Mesendoderm (in vitro differentiated cells): ENCODE results near the gene DCXR.
A peak's percentile ranks its signal among the peaks of the same experiment; 100 is the strongest.

Experiments
- DNase-seq: peaks from one replicate; pipeline ENCODE4 v3.0.0; 2013
- H2AK5ac ChIP-seq: 2 replicates; pipeline ENCODE4 v1.6.1; 2013; ENCODE audit warnings: low read length, inconsistent platforms
- H2BK120ac ChIP-seq: 2 replicates; pipeline ENCODE4 v1.6.1; 2013; ENCODE audit warnings: low read depth, mild to moderate bottlenecking, low read length, moderate library complexity, mixed read lengths
- H2BK15ac ChIP-seq: replicated peaks from 2 replicates; pipeline ENCODE4 v1.6.1; 2013; ENCODE audit warnings: low read depth, mild to moderate bottlenecking, moderate library complexity
- H2BK5ac ChIP-seq: 2 replicates; pipeline ENCODE4 v1.6.1; 2013; ENCODE audit warnings: low read length, inconsistent platforms
- H3K18ac ChIP-seq: 2 replicates; pipeline ENCODE4 v1.6.1; 2013; ENCODE audit warnings: mild to moderate bottlenecking, low read length, mixed read lengths
- H3K23ac ChIP-seq: one replicate; pipeline ENCODE4 v1.6.1; 2013; ENCODE audit warnings: low read length
- H3K27ac ChIP-seq: 2 replicates; pipeline ENCODE4 v1.5.1; 2013; ENCODE audit warnings: low read depth, mild to moderate bottlenecking, inconsistent platforms, low read length, moderate library complexity
- H3K27me3 ChIP-seq: 2 replicates; pipeline ENCODE4 v1.6.1; 2013; ENCODE audit warnings: low read length, control low read depth, mild to moderate bottlenecking, inconsistent platforms; ENCODE audit not compliant: insufficient read depth, poor library complexity
- H3K36me3 ChIP-seq: 2 replicates; pipeline ENCODE4 v1.6.1; 2013; ENCODE audit warnings: low read length, inconsistent platforms; ENCODE audit not compliant: control insufficient read depth, insufficient read depth
- H3K4ac ChIP-seq: one replicate; pipeline ENCODE4 v1.6.1; 2013; ENCODE audit warnings: low read depth, mild to moderate bottlenecking, low read length, moderate library complexity
- H3K4me1 ChIP-seq: 2 replicates; pipeline ENCODE4 v1.6.1; 2013; ENCODE audit warnings: low read depth, low read length, inconsistent platforms; ENCODE audit not compliant: control insufficient read depth
- H3K4me2 ChIP-seq: 2 replicates; pipeline ENCODE4 v1.6.1; 2013; ENCODE audit warnings: low read length
- H3K4me3 ChIP-seq: 2 replicates; pipeline ENCODE4 v1.5.1; 2013; ENCODE audit warnings: mild to moderate bottlenecking, low read length
- H3K56ac ChIP-seq: one replicate; pipeline ENCODE4 v1.6.1; 2013; ENCODE audit warnings: low read length
- H3K79me1 ChIP-seq: 2 replicates; pipeline ENCODE4 v1.6.1; 2013; ENCODE audit warnings: low read length, inconsistent platforms
- H3K79me2 ChIP-seq: 2 replicates; pipeline ENCODE4 v1.6.1; 2013; ENCODE audit warnings: mild to moderate bottlenecking, low read length; ENCODE audit not compliant: control insufficient read depth, insufficient read depth
- H3K9ac ChIP-seq: 2 replicates; pipeline ENCODE4 v1.6.1; 2013; ENCODE audit warnings: low read length, inconsistent platforms
- H4K5ac ChIP-seq: one replicate; pipeline ENCODE4 v1.6.1; 2013; ENCODE audit warnings: low read length
- H4K8ac ChIP-seq: one replicate; pipeline ENCODE4 v1.6.1; 2013; ENCODE audit warnings: low read depth, mild to moderate bottlenecking, control low read depth, low read length, moderate library complexity
- WGBS: extraction: QIAGEN DNeasy Blood & Tissue Kit; methylation state at CpG from one replicate; pipeline ENCODE4 v1.1.7; 2013; ENCODE audit warnings: low lambda C conversion rate, missing lambda C conversion rate; ENCODE audit not compliant: insufficient coverage; ENCODE audit errors: extremely low coverage; 5-methylcytosine and 5-hydroxymethylcytosine counted together

DCXR gene

GRCh38 chr17:82012640-82013295 is 24.7 kb downstream of the DCXR start:
- no peak overlapping the region for H3K9ac ChIP-seq
- no peak overlapping the region for H2BK5ac ChIP-seq
- no peak overlapping the region for H2BK120ac ChIP-seq
- no peak overlapping the region for H3K4me3 ChIP-seq
- no peaks in the 10 kb centered on the region for H3K79me1 ChIP-seq
- no peaks in the 10 kb centered on the region for H3K36me3 ChIP-seq
- no peaks in the 10 kb centered on the region for H3K4me1 ChIP-seq
- no peak overlapping the region for H2AK5ac ChIP-seq
- no peak overlapping the region for H4K5ac ChIP-seq
- no peak overlapping the region for H3K4me2 ChIP-seq
- H3K56ac ChIP-seq = no peak overlapping the region
- H3K27me3 ChIP-seq = no peaks in the 10 kb centered on the region
- no peak overlapping the region for H4K8ac ChIP-seq
- no peak overlapping the region for H3K23ac ChIP-seq
- peak; percentile 48 for DNase-seq
- H3K18ac ChIP-seq = no peak overlapping the region
- no peak overlapping the region for H3K4ac ChIP-seq
- no CpG with 5 or more reads among the region's 19 CpGs for WGBS
- H2BK15ac ChIP-seq = no peak overlapping the region
- no peaks in the 10 kb centered on the region for H3K79me2 ChIP-seq
- peak overlapping the region; percentile 53 for H3K27ac ChIP-seq

DNA sequence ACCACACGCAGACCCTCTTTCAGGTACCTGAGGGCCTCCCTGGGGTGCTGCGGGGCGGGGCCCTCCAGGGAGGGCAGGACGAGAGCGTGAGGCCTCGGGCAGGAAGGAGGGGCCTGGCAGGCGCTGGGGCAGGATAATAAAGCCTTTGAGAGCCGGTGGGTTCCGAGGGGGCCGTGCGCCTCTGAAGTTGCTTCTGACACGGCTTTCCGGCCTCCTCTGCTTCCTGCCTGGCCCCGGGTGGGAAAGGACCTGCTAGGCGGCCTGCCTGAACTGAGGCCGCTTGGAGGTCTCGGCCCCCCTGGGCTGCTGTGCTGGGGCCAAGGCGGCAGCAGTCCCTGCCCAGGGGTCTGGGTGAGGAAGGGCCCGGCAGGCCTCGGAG is 25.2 kb downstream of the DCXR start:
- Histone ChIP-seq H3K4me2 (no peak overlapping the region), H3K27ac (peak overlapping the region; percentile 53), H4K5ac (no peak overlapping the region), H3K79me1 (no peaks in the 10 kb centered on the region), H3K4ac (no peak overlapping the region), H3K4me3 (no peak overlapping the region), H3K79me2 (no peaks in the 10 kb centered on the region), H2BK5ac (no peak overlapping the region), H3K56ac (no peak overlapping the region), H3K18ac (no peak overlapping the region), H3K36me3 (no peaks in the 10 kb centered on the region), H2AK5ac (no peak overlapping the region), H2BK120ac (no peak overlapping the region), H3K9ac (no peak overlapping the region), H4K8ac (no peak overlapping the region), H3K4me1 (no peaks in the 10 kb centered on the region), H3K23ac (no peak overlapping the region), H3K27me3 (no peaks in the 10 kb centered on the region), H2BK15ac (no peak overlapping the region)
- no CpG with 5 or more reads among the region's 20 CpGs for WGBS
- DNase-seq = no peak

DNA sequence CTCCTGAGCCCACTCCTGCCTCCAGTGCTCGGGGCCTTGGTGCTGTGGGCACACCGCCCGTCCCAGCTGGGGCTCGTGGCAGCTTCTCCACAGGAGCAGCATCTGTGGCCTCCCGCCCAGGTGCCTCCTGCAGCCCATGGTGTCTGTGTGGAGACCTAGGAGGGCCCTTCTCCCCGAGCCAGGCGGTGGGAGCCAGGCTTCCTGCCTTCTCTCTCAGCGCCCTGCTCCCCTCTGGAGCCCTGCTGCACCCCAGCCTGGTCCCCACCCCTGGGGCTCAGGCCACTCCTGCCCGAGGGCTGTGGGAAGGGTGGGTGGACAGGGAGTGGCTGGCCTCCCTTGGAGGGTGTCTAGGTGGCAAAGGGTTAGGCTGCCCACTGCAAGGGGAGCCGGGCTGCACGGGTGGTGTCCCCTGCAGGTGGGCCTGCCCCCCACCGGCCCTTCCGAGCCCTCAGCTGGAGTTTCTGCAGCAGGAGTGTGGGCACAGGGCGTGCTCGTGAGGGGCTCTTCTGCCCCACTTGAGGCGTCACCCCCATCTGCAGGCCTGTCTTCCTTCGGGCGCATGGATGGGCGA is 25.8 kb downstream of the DCXR start:
- Histone ChIP-seq H3K23ac (no peak overlapping the region), H2AK5ac (no peak overlapping the region), H3K27ac (no peak overlapping the region), H3K79me2 (no peaks in the 10 kb centered on the region), H4K5ac (no peak overlapping the region), H3K36me3 (no peaks in the 10 kb centered on the region), H3K4ac (no peak overlapping the region), H3K4me1 (no peaks in the 10 kb centered on the region), H3K79me1 (no peaks in the 10 kb centered on the region), H3K4me2 (no peak overlapping the region), H4K8ac (no peak overlapping the region), H3K4me3 (no peak overlapping the region), H2BK5ac (no peak overlapping the region), H3K9ac (no peak overlapping the region), H3K18ac (no peak overlapping the region), H3K56ac (no peak overlapping the region), H2BK15ac (no peak overlapping the region), H2BK120ac (no peak overlapping the region), H3K27me3 (no peaks in the 10 kb centered on the region)
- no CpG with 5 or more reads among the region's 19 CpGs for WGBS
- no peak for DNase-seq

- Histone ChIP-seq H3K9ac (no peak overlapping the region), H2AK5ac (no peak overlapping the region), H3K4me1 (no peaks in the 10 kb centered on the region), H3K4me3 (no peak overlapping the region), H2BK15ac (no peak overlapping the region), H3K4ac (no peak overlapping the region), H2BK5ac (no peak overlapping the region), H3K4me2 (no peak overlapping the region), H2BK120ac (no peak overlapping the region), H3K23ac (no peak overlapping the region), H3K27ac (no peak overlapping the region), H3K36me3 (no peaks in the 10 kb centered on the region), H3K18ac (no peak overlapping the region), H3K56ac (no peak overlapping the region), H4K8ac (no peak overlapping the region), H3K27me3 (no peaks in the 10 kb centered on the region), H3K79me1 (peaks cover 2% of the 10 kb centered on the region), H4K5ac (no peak overlapping the region), H3K79me2 (no peaks in the 10 kb centered on the region)
- WGBS = no CpG with 5 or more reads among the region's 39 CpGs
- no peak for DNase-seq
Observed at GRCh38 chr17:82010575-82011525, 26.6 kb downstream of the DCXR start.

- Histone ChIP-seq H4K8ac (no peak overlapping the region), H3K56ac (no peak overlapping the region), H3K4me3 (no peak overlapping the region), H3K79me2 (no peaks in the 10 kb centered on the region), H3K4me2 (no peak overlapping the region), H3K79me1 (peaks cover 2% of the 10 kb centered on the region), H3K27me3 (no peaks in the 10 kb centered on the region), H4K5ac (no peak overlapping the region), H3K18ac (no peak overlapping the region), H2AK5ac (no peak overlapping the region), H3K27ac (no peak overlapping the region), H2BK120ac (no peak overlapping the region), H2BK5ac (no peak overlapping the region), H3K36me3 (no peaks in the 10 kb centered on the region), H3K4me1 (no peaks in the 10 kb centered on the region), H3K23ac (no peak overlapping the region), H3K9ac (no peak overlapping the region), H3K4ac (no peak overlapping the region), H2BK15ac (no peak overlapping the region)
- no CpG with 5 or more reads among the region's 15 CpGs for WGBS
- DNase-seq = no peak
Observed at GRCh38 chr17:82009413-82009812, 28.1 kb downstream of the DCXR start.
